Measurements from ENCODE around the gene CASK. TPM values are rescaled to one million over a fixed set of nuclear protein-coding genes. Genes with fewer than 3 reads are reported as not detected.
"Not testable (repeated sequence)": the region's sequence is repeated elsewhere in the genome, so short reads cannot be mapped to it uniquely, and the experiment has no call there.

The CASK gene
- total and polyA plus RNA-seq, 2 experiments from 2014 or later = 82.9 to 95.7 TPM

- H3K4me3 ChIP-seq = no peak overlapping the region
Observed at GRCh38 chrX:41653125-41653524, 270.2 kb downstream of the CASK start.

GRCh38 chrX:41646201-41646600 lies 277.2 kb downstream of the CASK start:
- not testable (repeated sequence) for H4K20me1 ChIP-seq (ENCODE audit: insufficient read depth, poor library complexity, severe bottlenecking); H3K4me3 ChIP-seq; H3K27ac ChIP-seq; H3K79me2 ChIP-seq; H3K27me3 ChIP-seq; H3K9me2 ChIP-seq (replicated peaks; ENCODE audit: insufficient read depth); H3K4me2 ChIP-seq; H3K36me3 ChIP-seq (replicated peaks; ENCODE audit: insufficient read depth, low read depth); DNase-seq (ENCODE audit: low spot score); H2AFZ ChIP-seq; H3K4me1 ChIP-seq (ENCODE audit: insufficient read depth); H3K9me3 ChIP-seq (ENCODE audit: low read depth)
- 57% methylated on average over 2 of the region's 2 CpGs for WGBS (ENCODE audit: low lambda C conversion rate, missing lambda C conversion rate)

More at GRCh38 chrX:41653125-41653524, 270.2 kb downstream of the CASK start:
- Histone ChIP-seq H2AFZ (no peak overlapping the region), H3K9me2 (replicated peaks; ENCODE audit: insufficient read depth) (no peaks in the 10 kb centered on the region), H3K4me2 (no peak overlapping the region), H3K4me1 (ENCODE audit: insufficient read depth) (no peaks in the 10 kb centered on the region), H4K20me1 (ENCODE audit: insufficient read depth, poor library complexity, severe bottlenecking) (no peaks in the 10 kb centered on the region), H3K79me2 (no peaks in the 10 kb centered on the region), H3K36me3 (replicated peaks; ENCODE audit: insufficient read depth, low read depth) (no peaks in the 10 kb centered on the region), H3K9me3 (ENCODE audit: low read depth) (no peaks in the 10 kb centered on the region), H3K27me3 (no peaks in the 10 kb centered on the region), H3K27ac (no peak overlapping the region)
- no peak for TF ChIP-seq EZH2phosphoT487 (IDR thresholded peaks at IDR 0.05; ENCODE audit: low read depth, severe bottlenecking, unreplicated experiment)
- TF ChIP-seq CTCF (IDR thresholded peaks at IDR 0.05; ENCODE audit: poor library complexity) = no peak
- no peak for TF ChIP-seq EZH2 (IDR thresholded peaks at IDR 0.05; ENCODE audit: borderline replicate concordance)
- no peak for DNase-seq (ENCODE audit: low spot score)
- WGBS (ENCODE audit: low lambda C conversion rate, missing lambda C conversion rate) = 87% methylated on average over 4 of the region's 4 CpGs

- no peak overlapping the region for H2AFZ ChIP-seq
- H3K9me3 ChIP-seq (ENCODE audit: low read depth) = no peaks in the 10 kb centered on the region
- 33% methylated on average over 2 of the region's 2 CpGs for WGBS (ENCODE audit: low lambda C conversion rate, missing lambda C conversion rate)
- H3K4me3 ChIP-seq = no peak overlapping the region
- no peak overlapping the region for H3K4me2 ChIP-seq
- H3K4me1 ChIP-seq (ENCODE audit: insufficient read depth) = no peaks in the 10 kb centered on the region
- H3K27me3 ChIP-seq = no peaks in the 10 kb centered on the region
- TF ChIP-seq EZH2 (IDR thresholded peaks at IDR 0.05; ENCODE audit: borderline replicate concordance) (no peak), EZH2phosphoT487 (IDR thresholded peaks at IDR 0.05; ENCODE audit: low read depth, severe bottlenecking, unreplicated experiment) (no peak), CTCF (IDR thresholded peaks at IDR 0.05; ENCODE audit: poor library complexity) (no peak)
- H3K27ac ChIP-seq = no peak overlapping the region
- DNase-seq (ENCODE audit: low spot score) = no peak
- no peaks in the 10 kb centered on the region for H3K79me2 ChIP-seq
- H4K20me1 ChIP-seq (ENCODE audit: insufficient read depth, poor library complexity, severe bottlenecking) = no peaks in the 10 kb centered on the region
- H3K36me3 ChIP-seq (replicated peaks; ENCODE audit: insufficient read depth, low read depth) = no peaks in the 10 kb centered on the region
- no peaks in the 10 kb centered on the region for H3K9me2 ChIP-seq (replicated peaks; ENCODE audit: insufficient read depth)
Observed at GRCh38 chrX:41634284-41634683, 289.1 kb downstream of the CASK start.

GRCh38 chrX:41630091-41630490 lies 293.3 kb downstream of the CASK start:
- Histone ChIP-seq H3K9me3 (ENCODE audit: low read depth) (no peaks in the 10 kb centered on the region), H3K9me2 (replicated peaks; ENCODE audit: insufficient read depth) (no peaks in the 10 kb centered on the region), H3K4me2 (no peak overlapping the region), H2AFZ (no peak overlapping the region), H4K20me1 (ENCODE audit: insufficient read depth, poor library complexity, severe bottlenecking) (no peaks in the 10 kb centered on the region), H3K36me3 (replicated peaks; ENCODE audit: insufficient read depth, low read depth) (no peaks in the 10 kb centered on the region), H3K4me3 (no peak overlapping the region), H3K27ac (no peak overlapping the region), H3K79me2 (no peaks in the 10 kb centered on the region), H3K27me3 (no peaks in the 10 kb centered on the region), H3K4me1 (ENCODE audit: insufficient read depth) (no peaks in the 10 kb centered on the region)
- WGBS (ENCODE audit: low lambda C conversion rate, missing lambda C conversion rate) = 76% methylated on average over 2 of the region's 2 CpGs
- DNase-seq (ENCODE audit: low spot score) = no peak
- TF ChIP-seq EZH2 (IDR thresholded peaks at IDR 0.05; ENCODE audit: borderline replicate concordance) (no peak), EZH2phosphoT487 (IDR thresholded peaks at IDR 0.05; ENCODE audit: low read depth, severe bottlenecking, unreplicated experiment) (no peak), CTCF (IDR thresholded peaks at IDR 0.05; ENCODE audit: poor library complexity) (no peak)
